ENCODE data around the gene BCL10.

BCL10 gene

GRCh38 chr1:85295006-85295431 is 18.6 kb upstream of the BCL10 start:
- Histone ChIP-seq H3K79me2 (ENCODE audit: insufficient read depth, low read length) (no peaks in the 10 kb centered on the region), H3K27me3 (ENCODE audit: insufficient read depth, low read length, poor library complexity, severe bottlenecking) (no peaks in the 10 kb centered on the region), H3K36me3 (ENCODE audit: insufficient read depth, low read length) (no peaks in the 10 kb centered on the region), H3K4me2 (ENCODE audit: low read depth, low read length, poor library complexity, severe bottlenecking) (no peak overlapping the region), H4K20me1 (ENCODE audit: insufficient read depth, low read length, poor library complexity, severe bottlenecking) (no peaks in the 10 kb centered on the region), H3K9ac (ENCODE audit: low read depth, low read length, poor library complexity, severe bottlenecking) (no peak overlapping the region), H2AFZ (ENCODE audit: low read length) (no peak overlapping the region), H3K4me3 (ENCODE audit: low read length, poor library complexity, severe bottlenecking) (no peak overlapping the region), H3F3A (ENCODE audit: low read depth) (no peaks in the 10 kb centered on the region), H3K9me2 (replicated peaks; ENCODE audit: low read depth, low read length) (no peaks in the 10 kb centered on the region), H3K9me3 (ENCODE audit: insufficient read depth, low read depth, low read length) (no peaks in the 10 kb centered on the region), H3K4me1 (ENCODE audit: insufficient read depth, low read length, poor library complexity, severe bottlenecking) (peaks cover 9% of the 10 kb centered on the region)
- TF ChIP-seq EZH2phosphoT487 (IDR thresholded peaks at IDR 0.05; ENCODE audit: borderline replicate concordance): no peak
- TF ChIP-seq CTCF (conservative IDR thresholded peaks at IDR 0.05; ENCODE audit: low read length): no peak

GRCh38 chr1:85290826-85291225 is 14.4 kb upstream of the BCL10 start:
- TF ChIP-seq CTCF (conservative IDR thresholded peaks at IDR 0.05; ENCODE audit: low read length): no peak
- TF ChIP-seq EZH2phosphoT487 (IDR thresholded peaks at IDR 0.05; ENCODE audit: borderline replicate concordance): no peak
- Histone ChIP-seq H3K27me3 (ENCODE audit: insufficient read depth, low read length, poor library complexity, severe bottlenecking) (no peaks in the 10 kb centered on the region), H3K9me2 (replicated peaks; ENCODE audit: low read depth, low read length) (no peaks in the 10 kb centered on the region), H3F3A (ENCODE audit: low read depth) (no peaks in the 10 kb centered on the region), H2AFZ (ENCODE audit: low read length) (no peak overlapping the region), H3K9ac (ENCODE audit: low read depth, low read length, poor library complexity, severe bottlenecking) (no peak overlapping the region), H3K36me3 (ENCODE audit: insufficient read depth, low read length) (no peaks in the 10 kb centered on the region), H3K79me2 (ENCODE audit: insufficient read depth, low read length) (no peaks in the 10 kb centered on the region), H3K4me3 (ENCODE audit: low read length, poor library complexity, severe bottlenecking) (no peak overlapping the region), H3K4me1 (ENCODE audit: insufficient read depth, low read length, poor library complexity, severe bottlenecking) (peaks cover 14% of the 10 kb centered on the region), H3K4me2 (ENCODE audit: low read depth, low read length, poor library complexity, severe bottlenecking) (no peak overlapping the region), H3K9me3 (ENCODE audit: insufficient read depth, low read depth, low read length) (no peaks in the 10 kb centered on the region), H4K20me1 (ENCODE audit: insufficient read depth, low read length, poor library complexity, severe bottlenecking) (no peaks in the 10 kb centered on the region)

GRCh38 chr1:85289848-85290335 is 13.5 kb upstream of the BCL10 start:
- H3K4me2 ChIP-seq (ENCODE audit: low read depth, low read length, poor library complexity, severe bottlenecking): no peak overlapping the region
- no peaks in the 10 kb centered on the region for H3K36me3 ChIP-seq (ENCODE audit: insufficient read depth, low read length)
- no peaks in the 10 kb centered on the region for H3F3A ChIP-seq (ENCODE audit: low read depth)
- H3K4me3 ChIP-seq (ENCODE audit: low read length, poor library complexity, severe bottlenecking): no peak overlapping the region
- H3K4me1 ChIP-seq (ENCODE audit: insufficient read depth, low read length, poor library complexity, severe bottlenecking): peaks cover 14% of the 10 kb centered on the region
- TF ChIP-seq CTCF (conservative IDR thresholded peaks at IDR 0.05; ENCODE audit: low read length) (no peak), EZH2phosphoT487 (IDR thresholded peaks at IDR 0.05; ENCODE audit: borderline replicate concordance) (no peak)
- no peaks in the 10 kb centered on the region for H3K9me2 ChIP-seq (replicated peaks; ENCODE audit: low read depth, low read length)
- H3K9ac ChIP-seq (ENCODE audit: low read depth, low read length, poor library complexity, severe bottlenecking): no peak overlapping the region
- no peaks in the 10 kb centered on the region for H3K9me3 ChIP-seq (ENCODE audit: insufficient read depth, low read depth, low read length)
- H3K27me3 ChIP-seq (ENCODE audit: insufficient read depth, low read length, poor library complexity, severe bottlenecking): no peaks in the 10 kb centered on the region
- no peaks in the 10 kb centered on the region for H3K79me2 ChIP-seq (ENCODE audit: insufficient read depth, low read length)
- no peaks in the 10 kb centered on the region for H4K20me1 ChIP-seq (ENCODE audit: insufficient read depth, low read length, poor library complexity, severe bottlenecking)
- H2AFZ ChIP-seq (ENCODE audit: low read length): no peak overlapping the region; the same call in 1 of the 2 replicates

All from Loucy (cell line).